Endothelial cell of umbilical vein (primary cell): ENCODE results near the gene PIM2.

ENCODE experiments used
- EZH2 ChIP-seq: IDR thresholded peaks from 2 replicates; pipeline ENCODE4 v1.6.1; 2012; ENCODE audit warnings: borderline replicate concordance, low read depth, mild to moderate bottlenecking, moderate library complexity, low read length, inconsistent platforms; ENCODE audit not compliant: severe bottlenecking
- FOS ChIP-seq: IDR thresholded peaks from 2 replicates; pipeline ENCODE4 v1.6.1; 2011; ENCODE audit warnings: mild to moderate bottlenecking, low read length, moderate library complexity, borderline replicate concordance; ENCODE audit not compliant: insufficient read depth
- GATA2 ChIP-seq: IDR thresholded peaks from 2 replicates; pipeline ENCODE4 v1.7.0; 2011; ENCODE audit warnings: low read depth, mild to moderate bottlenecking, moderate library complexity, mixed read lengths, low read length; ENCODE audit not compliant: insufficient read length, insufficient read depth
- JUN ChIP-seq: IDR thresholded peaks from 2 replicates; pipeline ENCODE4 v1.6.1; 2011; ENCODE audit warnings: borderline replicate concordance, low read depth; ENCODE audit not compliant: insufficient read length, insufficient read depth
- POLR2A ChIP-seq: IDR thresholded peaks from 2 replicates; pipeline ENCODE4 v1.6.1; 2012; ENCODE audit warnings: low read depth, mild to moderate bottlenecking, control low read depth, low read length
- POLR2AphosphoS5 ChIP-seq: IDR thresholded peaks from 2 replicates; pipeline ENCODE4 v1.6.1; 2012; ENCODE audit warnings: low read depth, mild to moderate bottlenecking, control low read depth, low read length, moderate library complexity; ENCODE audit not compliant: insufficient read depth
- TF ChIP-seq, protein P1 (sequence below), 2 donors: IDR thresholded peaks; 1 replicate in 1 of 2; 2 replicates in 1 of 2; pipeline ENCODE4 v1.5.1; 2011; ENCODE audit warnings: low read length in 2 of 2, mild to moderate bottlenecking in 2 of 2, moderate library complexity in 2 of 2, control low read depth in 1 of 2, inconsistent platforms in 1 of 2, low read depth in 1 of 2; ENCODE audit not compliant: insufficient read depth in 1 of 2; ENCODE audit errors: extremely low read depth in 1 of 2
- TF ChIP-seq, protein P2 (sequence below): IDR thresholded peaks from 2 replicates; pipeline ENCODE4 v1.6.1; 2011; ENCODE audit not compliant: insufficient read depth, insufficient read length

DNA sequence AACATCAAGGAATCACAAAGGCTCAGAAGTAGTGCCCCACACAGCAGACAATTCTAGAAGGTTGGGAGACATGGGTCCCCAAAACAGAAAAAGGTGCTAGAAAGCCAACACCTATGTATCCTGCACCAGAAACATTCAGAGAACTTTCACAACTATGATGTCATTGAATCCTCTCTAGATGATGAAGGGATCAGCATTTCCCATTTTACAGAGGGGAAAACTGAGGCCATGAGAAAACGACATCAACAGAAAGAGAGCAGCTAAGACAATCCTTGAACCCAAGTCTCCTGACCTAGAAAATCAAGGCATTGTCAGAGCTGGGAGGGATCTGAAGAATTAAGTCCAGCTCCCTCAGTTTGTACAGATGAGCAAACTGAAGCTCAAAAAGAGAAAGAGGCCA, 49.6 kb upstream of the PIM2 start:
- TF ChIP-seq POLR2A (no peak), GATA2 (no peak), EZH2 (no peak), JUN (no peak), POLR2AphosphoS5 (no peak), FOS (no peak)
- TF ChIP-seq, protein P1, sequence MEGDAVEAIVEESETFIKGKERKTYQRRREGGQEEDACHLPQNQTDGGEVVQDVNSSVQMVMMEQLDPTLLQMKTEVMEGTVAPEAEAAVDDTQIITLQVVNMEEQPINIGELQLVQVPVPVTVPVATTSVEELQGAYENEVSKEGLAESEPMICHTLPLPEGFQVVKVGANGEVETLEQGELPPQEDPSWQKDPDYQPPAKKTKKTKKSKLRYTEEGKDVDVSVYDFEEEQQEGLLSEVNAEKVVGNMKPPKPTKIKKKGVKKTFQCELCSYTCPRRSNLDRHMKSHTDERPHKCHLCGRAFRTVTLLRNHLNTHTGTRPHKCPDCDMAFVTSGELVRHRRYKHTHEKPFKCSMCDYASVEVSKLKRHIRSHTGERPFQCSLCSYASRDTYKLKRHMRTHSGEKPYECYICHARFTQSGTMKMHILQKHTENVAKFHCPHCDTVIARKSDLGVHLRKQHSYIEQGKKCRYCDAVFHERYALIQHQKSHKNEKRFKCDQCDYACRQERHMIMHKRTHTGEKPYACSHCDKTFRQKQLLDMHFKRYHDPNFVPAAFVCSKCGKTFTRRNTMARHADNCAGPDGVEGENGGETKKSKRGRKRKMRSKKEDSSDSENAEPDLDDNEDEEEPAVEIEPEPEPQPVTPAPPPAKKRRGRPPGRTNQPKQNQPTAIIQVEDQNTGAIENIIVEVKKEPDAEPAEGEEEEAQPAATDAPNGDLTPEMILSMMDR (IDR thresholded peaks at IDR 0.05; ENCODE audit: extremely low read depth in 1 of 2, insufficient read depth in 1 of 2, low read depth in 1 of 2, low read length in 2 of 2) = no peak
- TF ChIP-seq, protein P2, sequence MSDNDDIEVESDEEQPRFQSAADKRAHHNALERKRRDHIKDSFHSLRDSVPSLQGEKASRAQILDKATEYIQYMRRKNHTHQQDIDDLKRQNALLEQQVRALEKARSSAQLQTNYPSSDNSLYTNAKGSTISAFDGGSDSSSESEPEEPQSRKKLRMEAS = no peak
